ENCODE results near the gene RAPGEF3. TPM values are rescaled to one million over a fixed set of nuclear protein-coding genes. Genes with fewer than 3 reads are reported as not detected.

Gene RAPGEF3
- total RNA-seq, 6 donors from 2014 or later: 19.0 to 94.0 (median 52.1) TPM

DNA sequence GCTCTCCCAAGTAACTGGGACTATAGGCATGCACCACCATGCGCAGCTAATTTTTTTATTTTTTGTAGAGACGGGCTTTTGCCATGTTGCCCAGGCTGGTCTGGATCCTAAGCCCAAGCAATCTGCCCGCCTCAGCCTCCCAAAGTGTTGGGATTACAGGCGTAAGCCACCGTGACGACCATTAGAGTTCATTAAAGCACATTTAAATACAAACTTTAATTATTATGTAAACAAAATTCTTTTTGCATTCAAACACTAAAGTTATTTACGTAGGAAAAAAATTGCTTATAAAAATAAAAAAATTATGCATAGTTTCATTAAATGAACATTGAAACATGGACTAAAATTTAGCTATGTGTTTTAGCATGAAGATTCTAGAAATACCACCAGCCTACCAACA lies 60.0 kb downstream of the RAPGEF3 start:
- no peak overlapping the region for H3K27ac ChIP-seq
- ATAC-seq (ENCODE audit: low FRiP score in 2 of 2): no peak
- H3K36me3 ChIP-seq: peaks cover 0 to 40% (median 8%) of the 10 kb centered on the region in 4 donors

DNA sequence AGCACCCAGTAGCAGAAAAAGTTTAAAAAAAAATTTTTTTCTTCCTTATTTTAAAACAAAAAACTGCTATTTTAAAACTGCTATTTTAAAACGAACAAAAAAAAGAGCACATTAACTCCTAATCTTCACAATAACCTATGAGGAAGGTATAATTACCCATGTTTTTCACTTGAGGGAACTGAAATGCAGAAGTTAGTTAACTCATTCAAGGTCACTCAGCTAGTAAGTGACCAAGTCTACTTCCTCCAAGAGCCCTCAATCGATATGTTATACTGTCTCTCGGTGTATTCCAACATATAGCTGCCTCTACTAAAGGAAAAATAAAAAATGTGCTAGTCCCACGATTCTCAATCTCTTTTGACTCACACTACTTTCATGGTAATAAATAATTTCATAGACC lies 60.6 kb downstream of the RAPGEF3 start:
- Histone ChIP-seq H3K36me3 (peaks cover 0 to 46% (median 8%) of the 10 kb centered on the region in 4 donors), H3K4me3 (no peak overlapping the region), H3K9me3 (no peaks in the 10 kb centered on the region), H3K27ac (no peak overlapping the region), H3K27me3 (no peaks in the 10 kb centered on the region), H3K4me1 (no peaks in the 10 kb centered on the region)
- ATAC-seq (ENCODE audit: low FRiP score in 2 of 2) (no peak), DNase-seq (no peak)
- 66 to 79% methylated on average over 4 of the region's 4 CpGs for WGBS, 2 donors
- TF ChIP-seq CTCF (IDR thresholded peaks at IDR 0.05) (no peak), EP300 (IDR thresholded peaks at IDR 0.05) (no peak), POLR2A (IDR thresholded peaks at IDR 0.05) (no peak), POLR2AphosphoS5 (IDR thresholded peaks at IDR 0.05) (no peak)

More for the DNA sequence above, 60.0 kb downstream of the RAPGEF3 start:
- Histone ChIP-seq H3K27me3 (no peaks in the 10 kb centered on the region), H3K4me1 (no peaks in the 10 kb centered on the region), H3K4me3 (no peak overlapping the region), H3K9me3 (no peaks in the 10 kb centered on the region)
- no peak for DNase-seq
- WGBS, 2 donors: 93 to 95% methylated on average over 7 of the region's 7 CpGs
- TF ChIP-seq EP300 (IDR thresholded peaks at IDR 0.05): no peak
- TF ChIP-seq CTCF (IDR thresholded peaks at IDR 0.05): no peak
- TF ChIP-seq POLR2A (IDR thresholded peaks at IDR 0.05): no peak
- no peak for TF ChIP-seq POLR2AphosphoS5 (IDR thresholded peaks at IDR 0.05)

GRCh38 chr12:47689215-47689614 lies 69.5 kb downstream of the RAPGEF3 start:
- ATAC-seq (ENCODE audit: low FRiP score in 2 of 2): no peak

GRCh38 chr12:47687636-47688035 lies 71.0 kb downstream of the RAPGEF3 start:
- H3K36me3 ChIP-seq: peaks cover 0 to 32% (median 7%) of the 10 kb centered on the region in 4 donors
- H3K27me3 ChIP-seq: no peaks in the 10 kb centered on the region
- no peak overlapping the region for H3K4me3 ChIP-seq
- ATAC-seq (ENCODE audit: low FRiP score in 2 of 2) (no peak), DNase-seq (no peak)
- 82 to 91% methylated on average over 3 of the region's 3 CpGs for WGBS, 2 donors
- TF ChIP-seq EP300 (IDR thresholded peaks at IDR 0.05) (no peak), POLR2A (IDR thresholded peaks at IDR 0.05) (no peak), POLR2AphosphoS5 (IDR thresholded peaks at IDR 0.05) (no peak), CTCF (IDR thresholded peaks at IDR 0.05) (no peak)
- no peaks in the 10 kb centered on the region for H3K4me1 ChIP-seq
- no peak overlapping the region for H3K27ac ChIP-seq
- no peaks in the 10 kb centered on the region for H3K9me3 ChIP-seq

More at GRCh38 chr12:47689215-47689614, 69.5 kb downstream of the RAPGEF3 start:
- H3K27me3 ChIP-seq: no peaks in the 10 kb centered on the region
- H3K4me1 ChIP-seq: no peaks in the 10 kb centered on the region
- no peak overlapping the region for H3K27ac ChIP-seq
- WGBS, 2 donors: 98 to 100% methylated on average over 2 of the region's 2 CpGs
- peaks cover 0 to 40% (median 8%) of the 10 kb centered on the region in 4 donors for H3K36me3 ChIP-seq
- H3K9me3 ChIP-seq: no peaks in the 10 kb centered on the region
- TF ChIP-seq POLR2A (IDR thresholded peaks at IDR 0.05): no peak
- no peak for TF ChIP-seq CTCF (IDR thresholded peaks at IDR 0.05)
- no peak for TF ChIP-seq POLR2AphosphoS5 (IDR thresholded peaks at IDR 0.05)
- TF ChIP-seq EP300 (IDR thresholded peaks at IDR 0.05): no peak
- no peak overlapping the region for H3K4me3 ChIP-seq
- no peak for DNase-seq

DNA sequence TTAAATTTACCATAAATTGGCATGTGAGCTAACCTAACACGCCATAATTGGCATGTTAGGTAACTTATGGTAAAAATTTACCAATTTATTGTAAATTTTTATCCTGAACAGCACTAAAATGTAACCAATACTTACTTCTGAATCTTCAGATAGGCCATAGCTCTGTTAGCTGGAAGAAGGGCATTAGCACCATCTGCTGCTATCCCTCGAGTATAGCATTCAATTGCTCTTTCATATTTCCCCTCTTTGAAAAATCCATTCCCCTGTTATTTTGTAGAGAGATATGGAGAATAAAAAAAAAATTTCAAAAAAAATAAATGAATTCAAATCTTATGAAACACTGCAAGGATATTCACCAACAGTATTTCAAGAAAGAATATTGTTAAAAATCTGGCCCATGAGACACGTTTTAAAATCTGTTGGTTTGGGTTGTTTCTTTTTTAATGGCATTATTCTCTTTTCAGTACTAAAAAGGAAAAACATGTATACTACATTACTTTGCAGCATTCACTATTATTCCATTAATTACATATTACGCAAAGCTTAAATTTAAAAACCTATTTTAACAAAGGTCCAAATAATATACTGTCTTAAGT lies 71.9 kb downstream of the RAPGEF3 start:
- H3K27me3 ChIP-seq: no peaks in the 10 kb centered on the region
- H3K36me3 ChIP-seq: peaks cover 0 to 27% (median 4%) of the 10 kb centered on the region in 4 donors
- WGBS, 2 donors: 78 to 81% methylated on average over 4 of the region's 4 CpGs
- ATAC-seq (ENCODE audit: low FRiP score in 2 of 2): no peak
- TF ChIP-seq CTCF (IDR thresholded peaks at IDR 0.05): peak in 4 of 6 experiments; percentile 25 to 49 (median 46)
- no peak for TF ChIP-seq POLR2AphosphoS5 (IDR thresholded peaks at IDR 0.05)
- TF ChIP-seq POLR2A (IDR thresholded peaks at IDR 0.05): no peak
- TF ChIP-seq EP300 (IDR thresholded peaks at IDR 0.05): no peak
- H3K9me3 ChIP-seq: no peaks in the 10 kb centered on the region
- H3K4me3 ChIP-seq: no peak overlapping the region
- no peak overlapping the region for H3K27ac ChIP-seq
- no peak for DNase-seq
- H3K4me1 ChIP-seq: no peaks in the 10 kb centered on the region

All from upper lobe of left lung (tissue), 6 donors.